B cell (primary cell): ENCODE measurements around the gene PIK3CB. TPM values are rescaled to one million over a fixed set of nuclear protein-coding genes. Genes with fewer than 3 reads are reported as not detected.

Experiments
- ATAC-seq: fragments of 200-7000 bp; cut with Tn5 transposase; one replicate; pipeline ENCODE4 v1.10.0; 2021; ENCODE audit warnings: low read depth, mild to moderate bottlenecking, moderate number of reproducible peaks, moderate library complexity
- CTCF ChIA-PET: fragments of 350-600 bp; sonication (Branson Sonifier 250); formaldehyde crosslinking; loops from one replicate; lab custom pipeline; 2021; ENCODE audit warnings: antibody characterized with exemption, inconsistent platforms; lab: Charles Lee
- POLR2A ChIA-PET: fragments of 350-600 bp; sonication (Branson Sonifier 250); formaldehyde crosslinking; loops from one replicate; lab custom pipeline; 2021; ENCODE audit warnings: antibody characterized with exemption; lab: Charles Lee
- DNase-seq: peaks from one replicate; pipeline ENCODE4 v3.0.0; 2013
- H2AFZ ChIP-seq: 2 replicates; pipeline ENCODE4 v1.6.1; 2012; ENCODE audit warnings: mild to moderate bottlenecking, low read depth, low read length; ENCODE audit not compliant: insufficient read depth, poor library complexity, severe bottlenecking
- H3K27ac ChIP-seq, 2 donors: 1 replicate in 1 of 2; 2 replicates in 1 of 2; pipeline ENCODE4 v1.5.1; 2012 to 2013; ENCODE audit warnings: low read length in 2 of 2, mild to moderate bottlenecking in 2 of 2, moderate library complexity in 1 of 2
- H3K27me3 ChIP-seq, 4 experiments: fragments of 200-600 bp in 1 of 4; sonication (generic) in 1 of 4; replicated peaks in 1 of 4; 1 replicate in 2 of 4; 2 replicates in 2 of 4; pipeline versions ENCODE4 v1.6.1 to v1.7.0; 2013 to 2016; ENCODE audit warnings: low read length in 3 of 4, mild to moderate bottlenecking in 2 of 4, mixed read lengths in 1 of 4, moderate library complexity in 1 of 4; ENCODE audit not compliant: insufficient read depth in 4 of 4, control insufficient read depth in 3 of 4; ENCODE audit errors: control extremely low read depth in 1 of 4
- H3K36me3 ChIP-seq, 2 experiments: replicated peaks in 1 of 2; 1 replicate in 1 of 2; 2 replicates in 1 of 2; pipeline versions ENCODE4 v1.6.1 to v1.7.1; 2013; ENCODE audit warnings: low read length in 1 of 2; ENCODE audit not compliant: insufficient read depth in 2 of 2, control insufficient read depth in 1 of 2; ENCODE audit errors: control extremely low read depth in 1 of 2, extremely low read depth in 1 of 2
- H3K4me1 ChIP-seq, 2 donors: fragments of 200-600 bp in 1 of 2; sonication (generic) in 1 of 2; 1 replicate in 1 of 2; 2 replicates in 1 of 2; pipeline versions ENCODE4 v1.5.1 to v1.6.1; 2013 to 2017; ENCODE audit warnings: low read length in 2 of 2; ENCODE audit not compliant: control insufficient read depth in 2 of 2, insufficient read depth in 2 of 2
- H3K4me2 ChIP-seq: replicated peaks from 2 replicates; pipeline ENCODE3; 2012; ENCODE audit warnings: mild to moderate bottlenecking, low read depth, low read length; ENCODE audit not compliant: poor library complexity, severe bottlenecking
- H3K4me3 ChIP-seq, 5 experiments: fragments of 200-600 bp in 1 of 5; sonication (generic) in 1 of 5; 1 replicate in 3 of 5; 2 replicates in 2 of 5; pipeline versions ENCODE4 v1.5.1 to v1.7.0; 2011 to 2016; ENCODE audit warnings: low read length in 4 of 5, mild to moderate bottlenecking in 4 of 5, low read depth in 2 of 5, control low read depth in 1 of 5, moderate library complexity in 1 of 5; ENCODE audit not compliant: insufficient read depth in 1 of 5; ENCODE audit errors: control extremely low read depth in 1 of 5, extremely low read depth in 1 of 5
- H3K79me2 ChIP-seq: fragments of 200-600 bp; sonication (generic); one replicate; pipeline ENCODE4 v1.6.0; 2016; ENCODE audit warnings: low read length; ENCODE audit not compliant: control insufficient read depth, insufficient read depth
- H3K9ac ChIP-seq: fragments of 200-600 bp; sonication (generic); 2 replicates; pipeline ENCODE4 v1.6.1; 2017; ENCODE audit warnings: mild to moderate bottlenecking, low read length, moderate library complexity
- H3K9me3 ChIP-seq, 3 donors: one replicate each; pipeline versions ENCODE4 v1.6.1 to v1.7.1; 2013; ENCODE audit warnings: low read length in 2 of 3; ENCODE audit not compliant: control insufficient read depth in 2 of 3, insufficient read depth in 1 of 3; ENCODE audit errors: control extremely low read depth in 1 of 3
- H4K20me1 ChIP-seq: 2 replicates; pipeline ENCODE4 v1.6.0; 2012; ENCODE audit warnings: mild to moderate bottlenecking, low read length; ENCODE audit not compliant: insufficient read depth, control insufficient read depth, poor library complexity, severe bottlenecking
- H3K27ac Mint-ChIP-seq: one replicate; pipeline ENCODE4 v1.8.0; 2021; ENCODE audit warnings: mixed read lengths
- H3K27me3 Mint-ChIP-seq: one replicate; pipeline ENCODE4 v1.8.0; 2021; ENCODE audit warnings: mixed read lengths
- H3K4me1 Mint-ChIP-seq: one replicate; pipeline ENCODE4 v1.8.0; 2021; ENCODE audit warnings: mixed read lengths
- H3K4me3 Mint-ChIP-seq: one replicate; pipeline ENCODE4 v1.8.0; 2021; ENCODE audit warnings: mixed read lengths
- H3K9me3 Mint-ChIP-seq: one replicate; pipeline ENCODE4 v1.8.0; 2022; ENCODE audit warnings: mixed read lengths; ENCODE audit not compliant: insufficient read depth
- CTCF ChIP-seq: fragments of 200-600 bp; IDR thresholded peaks from one replicate; pipeline ENCODE4 v1.8.0; 2022; ENCODE audit warnings: antibody characterized with exemption, mild to moderate bottlenecking
- EZH2 ChIP-seq: IDR thresholded peaks from 2 replicates; pipeline ENCODE4 v1.6.1; 2012; ENCODE audit warnings: borderline replicate concordance, low read depth, mild to moderate bottlenecking, moderate library complexity, low read length; ENCODE audit not compliant: insufficient read depth, poor library complexity, severe bottlenecking
- WGBS: methylation state at CpG from one replicate; pipeline ENCODE4 v1.1.5; 2013; ENCODE audit warnings: missing lambda C conversion rate; ENCODE audit not compliant: insufficient coverage; 5-methylcytosine and 5-hydroxymethylcytosine counted together
- intact Hi-C: fragments of 100-400 bp; cut with micrococcal nuclease; formaldehyde crosslinking; loops from one replicate; pipeline ENCODE4 v1.10.0; 2022
- polyA plus RNA-seq: library from polyadenylated mRNA; depleted of rRNA; stranded (reverse); fragments of >200 nt; gene quantifications from 2 replicates; pipeline ENCODE4 v1.2.3, GENCODE V29; 2012
- total RNA-seq, 2 donors: library from RNA; stranded (reverse); fragments of 120-200 nt in 1 of 2; gene quantifications; 1 replicate in 1 of 2; 2 replicates in 1 of 2; pipeline versions ENCODE4 v1.2.3 to v1.2.4, GENCODE V29; 2013 to 2022

Gene PIK3CB
- total and polyA plus RNA-seq, 2 donors (not counting 1 experiment from before 2014, with no cell fraction given), result 3.6 to 29.4 TPM

GRCh38 chr3:138670407-138670806 is 164.3 kb downstream of the PIK3CB start:
- H3K9ac ChIP-seq, result no peak overlapping the region
- no peaks in the 10 kb centered on the region for H3K27me3 Mint-ChIP-seq
- TF ChIP-seq CTCF (no peak), EZH2 (no peak)
- H3K27ac Mint-ChIP-seq, result no peak overlapping the region
- no peaks in the 10 kb centered on the region for H3K27me3 ChIP-seq
- H3K79me2 ChIP-seq, result no peaks in the 10 kb centered on the region
- peaks cover 3 to 6% of the 10 kb centered on the region in 2 experiments for H3K36me3 ChIP-seq
- no peaks in the 10 kb centered on the region for H3K9me3 Mint-ChIP-seq
- ChIA-PET CTCF (interaction anchor here (1.1 kb wide), 1 partner anchor 8 kb away, joined by 3 read pairs; no protein-coding TSS in a partner anchor), POLR2A (no interaction called here)
- H3K27ac ChIP-seq, result no peak overlapping the region
- no peak overlapping the region for H3K4me2 ChIP-seq
- no peak overlapping the region for H2AFZ ChIP-seq
- no peaks in the 10 kb centered on the region for H3K4me1 Mint-ChIP-seq
- no peak overlapping the region for H3K4me3 Mint-ChIP-seq
- H3K9me3 ChIP-seq, result peaks cover 3 to 7% (median 5%) of the 10 kb centered on the region in 3 donors
- ATAC-seq (no peak), DNase-seq (no peak)
- intact Hi-C loops, result no loop called here
- no peaks in the 10 kb centered on the region for H3K4me1 ChIP-seq
- no peaks in the 10 kb centered on the region for H4K20me1 ChIP-seq
- no peak overlapping the region for H3K4me3 ChIP-seq

- no CpG with 5 or more reads among the region's 1 CpG for WGBS
- no peak overlapping the region for H3K4me3 ChIP-seq
- POLR2A ChIA-PET, result no interaction called here
Measured at GRCh38 chr3:138668107-138668506, 166.6 kb downstream of the PIK3CB start.

More at GRCh38 chr3:138668107-138668506, 166.6 kb downstream of the PIK3CB start:
- DNase-seq (no peak), ATAC-seq (no peak)
- Histone ChIP-seq H3K4me1 (no peaks in the 10 kb centered on the region), H3K9ac (no peak overlapping the region), H3K9me3 (no peaks in the 10 kb centered on the region), H3K36me3 (peaks cover 5 to 12% of the 10 kb centered on the region in 2 experiments), H2AFZ (no peak overlapping the region), H3K79me2 (no peaks in the 10 kb centered on the region), H3K27me3 (no peaks in the 10 kb centered on the region), H4K20me1 (no peaks in the 10 kb centered on the region), H3K27ac (no peak overlapping the region), H3K4me2 (no peak overlapping the region)
- Mint-ChIP-seq H3K4me1 (no peaks in the 10 kb centered on the region), H3K9me3 (no peaks in the 10 kb centered on the region), H3K27ac (no peak overlapping the region), H3K27me3 (no peaks in the 10 kb centered on the region), H3K4me3 (no peak overlapping the region)
- CTCF ChIA-PET, result no interaction called here
- intact Hi-C loops, result no loop called here
- no peak for TF ChIP-seq EZH2
- TF ChIP-seq CTCF, result no peak
